Neural cell (in vitro differentiated cells): ENCODE measurements around the gene ANP32B. TPM values are rescaled to one million over a fixed set of nuclear protein-coding genes. Genes with fewer than 3 reads are reported as not detected.
A peak's percentile ranks its signal among the peaks of the same experiment; 100 is the strongest.

Experiments used
- H2AFZ ChIP-seq: fragments of 200-600, 300-800 bp; sonication (generic), shearing (Covaris generic); 2 replicates; pipeline ENCODE4 v1.6.0; 2014; ENCODE audit warnings: low read depth, mild to moderate bottlenecking, antibody characterized with exemption, low read length, moderate library complexity
- H3F3A ChIP-seq: fragments of 200-600 bp; shearing (Covaris generic); 2 replicates; pipeline ENCODE4 v1.6.1; 2016; ENCODE audit warnings: mild to moderate bottlenecking, moderate library complexity, mixed read lengths, antibody characterized with exemption, low read length; ENCODE audit not compliant: insufficient read depth, poor library complexity, severe bottlenecking
- H3K27ac ChIP-seq: fragments of 200-600, 300-800 bp; sonication (generic), shearing (Covaris generic); 2 replicates; pipeline ENCODE4 v1.5.1; 2014; ENCODE audit warnings: mild to moderate bottlenecking, low read length, moderate library complexity
- H3K27me3 ChIP-seq: fragments of 300-800, 200-600 bp; sonication (generic), shearing (Covaris generic); 2 replicates; pipeline ENCODE4 v1.6.0; 2014; ENCODE audit warnings: mild to moderate bottlenecking, low read depth, low read length, moderate library complexity; ENCODE audit not compliant: insufficient read depth
- H3K36me3 ChIP-seq: fragments of 300-800, 200-600 bp; sonication (generic), shearing (Covaris generic); 2 replicates; pipeline ENCODE4 v1.5.1; 2014; ENCODE audit warnings: mild to moderate bottlenecking, antibody characterized with exemption, low read length, moderate library complexity; ENCODE audit not compliant: insufficient read depth
- H3K4me2 ChIP-seq: fragments of 300-800, 200-600 bp; sonication (generic), shearing (Covaris generic); 2 replicates; pipeline ENCODE4 v1.6.0; 2014; ENCODE audit warnings: mild to moderate bottlenecking, low read length
- H3K4me3 ChIP-seq: fragments of 300-800, 200-600 bp; sonication (generic), shearing (Covaris generic); 2 replicates; pipeline ENCODE4 v1.5.1; 2014; ENCODE audit warnings: mild to moderate bottlenecking, low read length, moderate library complexity
- H3K79me2 ChIP-seq: fragments of 200-600 bp; shearing (Covaris generic); replicated peaks from 2 replicates; pipeline ENCODE4 v1.6.0; 2014; ENCODE audit warnings: mild to moderate bottlenecking, low read length, moderate library complexity; ENCODE audit not compliant: insufficient read depth
- H3K9ac ChIP-seq: fragments of 300-800, 200-600 bp; sonication (generic), shearing (Covaris generic); 2 replicates; pipeline ENCODE4 v1.6.1; 2016; ENCODE audit warnings: mild to moderate bottlenecking, low read length, mixed read lengths
- H3K9me2 ChIP-seq: fragments of 200-600 bp; shearing (Covaris generic); 2 replicates; pipeline ENCODE4 v1.6.1; 2016; ENCODE audit warnings: mild to moderate bottlenecking, low read length, mixed read lengths; ENCODE audit not compliant: insufficient read depth
- H3K9me3 ChIP-seq: fragments of 200-600, 300-800 bp; sonication (generic), shearing (Covaris generic); 2 replicates; pipeline ENCODE4 v1.6.1; 2016; ENCODE audit warnings: mild to moderate bottlenecking, mixed run types, low read length, moderate library complexity, mixed read lengths
- H4K20me1 ChIP-seq: fragments of 200-600 bp; shearing (Covaris generic); 2 replicates; pipeline ENCODE4 v1.6.1; 2016; ENCODE audit warnings: mild to moderate bottlenecking, mixed run types; ENCODE audit not compliant: insufficient read depth
- CTCF ChIP-seq: fragments of 450-650 bp; IDR thresholded peaks from 2 replicates; pipeline ENCODE4 v1.5.1; 2014; ENCODE audit warnings: antibody characterized with exemption, mild to moderate bottlenecking, moderate library complexity; ENCODE audit not compliant: poor library complexity, severe bottlenecking
- EP300 ChIP-seq: fragments of 450-650 bp; conservative IDR thresholded peaks from 2 replicates; pipeline ENCODE4 v1.6.1; 2014; ENCODE audit warnings: antibody characterized with exemption, mild to moderate bottlenecking, moderate library complexity; ENCODE audit not compliant: poor library complexity, severe bottlenecking
- EZH2 ChIP-seq: fragments of 200-600, 300-800 bp; shearing (Covaris generic), sonication (generic); IDR thresholded peaks from 2 replicates; pipeline ENCODE4 v1.6.1; 2014; ENCODE audit warnings: antibody characterized with exemption, low read length, borderline replicate concordance, mild to moderate bottlenecking; ENCODE audit not compliant: insufficient read depth, poor library complexity, severe bottlenecking
- MXI1 ChIP-seq: fragments of 450-650 bp; conservative IDR thresholded peaks from 2 replicates; pipeline ENCODE4 v1.6.1; 2014; ENCODE audit warnings: antibody characterized with exemption, mild to moderate bottlenecking; ENCODE audit not compliant: poor library complexity, severe bottlenecking
- POLR2AphosphoS5 ChIP-seq: IDR thresholded peaks from 2 replicates; pipeline ENCODE4 v1.6.1; 2012
- RAD21 ChIP-seq: fragments of 450-650 bp; conservative IDR thresholded peaks from 2 replicates; pipeline ENCODE4 v1.6.1; 2014; ENCODE audit warnings: antibody characterized with exemption, mild to moderate bottlenecking, moderate library complexity
- REST ChIP-seq: IDR thresholded peaks from 2 replicates; pipeline ENCODE4 v1.6.1; 2012; ENCODE audit warnings: borderline replicate concordance
- TAF1 ChIP-seq: IDR thresholded peaks from 2 replicates; pipeline ENCODE4 v1.6.1; 2012; ENCODE audit warnings: low read depth
- polyA plus RNA-seq: library from polyadenylated mRNA; depleted of rRNA; stranded (reverse); fragments of >200 nt; gene quantifications from 2 replicates; pipeline ENCODE4 v1.2.3, GENCODE V29; 2014

ANP32B gene
- polyA plus RNA-seq, 1 donor from 2014 or later = 4.1 TPM

- peak overlapping the region; percentile 37 for H3K4me2 ChIP-seq
- H3F3A ChIP-seq = peaks cover under 1% of the 10 kb centered on the region
- no peaks in the 10 kb centered on the region for H3K36me3 ChIP-seq
- peak overlapping the region; percentile 62 for H3K27ac ChIP-seq
- H4K20me1 ChIP-seq = no peaks in the 10 kb centered on the region
- H3K4me3 ChIP-seq = peak overlapping the region; percentile 22
- TF ChIP-seq TAF1 (no peak), POLR2AphosphoS5 (peak; percentile 68), RAD21 (no peak), REST (no peak), EP300 (peak; percentile 85), CTCF (no peak)
- H2AFZ ChIP-seq = no peak overlapping the region
- no peak overlapping the region for H3K9ac ChIP-seq
- H3K79me2 ChIP-seq = no peaks in the 10 kb centered on the region
- no peaks in the 10 kb centered on the region for H3K9me2 ChIP-seq
- peaks cover 68% of the 10 kb centered on the region for H3K27me3 ChIP-seq
- no peaks in the 10 kb centered on the region for H3K9me3 ChIP-seq
Observed at GRCh38 chr9:97940741-97941140, 42.4 kb upstream of the ANP32B start.

GRCh38 chr9:97941323-97941722, 41.8 kb upstream of the ANP32B start:
- Histone ChIP-seq H2AFZ (no peak overlapping the region), H3K9me2 (no peaks in the 10 kb centered on the region), H3K4me2 (peak overlapping the region; percentile 37), H4K20me1 (no peaks in the 10 kb centered on the region), H3K4me3 (no peak overlapping the region), H3K36me3 (no peaks in the 10 kb centered on the region), H3K79me2 (no peaks in the 10 kb centered on the region), H3K27me3 (peaks cover 62% of the 10 kb centered on the region), H3K9ac (no peak overlapping the region), H3K27ac (peak overlapping the region; percentile 62), H3F3A (no peaks in the 10 kb centered on the region), H3K9me3 (no peaks in the 10 kb centered on the region)
- no peak for TF ChIP-seq RAD21
- no peak for TF ChIP-seq CTCF
- TF ChIP-seq POLR2AphosphoS5 = no peak
- TF ChIP-seq EP300 = no peak
- TF ChIP-seq MXI1 = no peak
- TF ChIP-seq EZH2 = no peak
- TF ChIP-seq REST = no peak
